Embryonic facial prominence (tissue), 1 donor: ENCODE results near the gene PGAP6.
"Not testable (repeated sequence)": the region's sequence is repeated elsewhere in the genome, so short reads cannot be mapped to it uniquely, and the experiment has no call there.

Experiments
- DNase-seq: peaks from one replicate; pipeline ENCODE4 v3.0.0-alpha.2; 2016; ENCODE audit errors: extremely low spot score

Gene PGAP6, protein sequence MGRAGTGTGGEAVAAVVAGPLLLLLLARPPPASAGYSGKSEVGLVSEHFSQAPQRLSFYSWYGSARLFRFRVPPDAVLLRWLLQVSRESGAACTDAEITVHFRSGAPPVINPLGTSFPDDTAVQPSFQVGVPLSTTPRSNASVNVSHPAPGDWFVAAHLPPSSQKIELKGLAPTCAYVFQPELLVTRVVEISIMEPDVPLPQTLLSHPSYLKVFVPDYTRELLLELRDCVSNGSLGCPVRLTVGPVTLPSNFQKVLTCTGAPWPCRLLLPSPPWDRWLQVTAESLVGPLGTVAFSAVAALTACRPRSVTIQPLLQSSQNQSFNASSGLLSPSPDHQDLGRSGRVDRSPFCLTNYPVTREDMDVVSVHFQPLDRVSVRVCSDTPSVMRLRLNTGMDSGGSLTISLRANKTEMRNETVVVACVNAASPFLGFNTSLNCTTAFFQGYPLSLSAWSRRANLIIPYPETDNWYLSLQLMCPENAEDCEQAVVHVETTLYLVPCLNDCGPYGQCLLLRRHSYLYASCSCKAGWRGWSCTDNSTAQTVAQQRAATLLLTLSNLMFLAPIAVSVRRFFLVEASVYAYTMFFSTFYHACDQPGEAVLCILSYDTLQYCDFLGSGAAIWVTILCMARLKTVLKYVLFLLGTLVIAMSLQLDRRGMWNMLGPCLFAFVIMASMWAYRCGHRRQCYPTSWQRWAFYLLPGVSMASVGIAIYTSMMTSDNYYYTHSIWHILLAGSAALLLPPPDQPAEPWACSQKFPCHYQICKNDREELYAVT

DNA sequence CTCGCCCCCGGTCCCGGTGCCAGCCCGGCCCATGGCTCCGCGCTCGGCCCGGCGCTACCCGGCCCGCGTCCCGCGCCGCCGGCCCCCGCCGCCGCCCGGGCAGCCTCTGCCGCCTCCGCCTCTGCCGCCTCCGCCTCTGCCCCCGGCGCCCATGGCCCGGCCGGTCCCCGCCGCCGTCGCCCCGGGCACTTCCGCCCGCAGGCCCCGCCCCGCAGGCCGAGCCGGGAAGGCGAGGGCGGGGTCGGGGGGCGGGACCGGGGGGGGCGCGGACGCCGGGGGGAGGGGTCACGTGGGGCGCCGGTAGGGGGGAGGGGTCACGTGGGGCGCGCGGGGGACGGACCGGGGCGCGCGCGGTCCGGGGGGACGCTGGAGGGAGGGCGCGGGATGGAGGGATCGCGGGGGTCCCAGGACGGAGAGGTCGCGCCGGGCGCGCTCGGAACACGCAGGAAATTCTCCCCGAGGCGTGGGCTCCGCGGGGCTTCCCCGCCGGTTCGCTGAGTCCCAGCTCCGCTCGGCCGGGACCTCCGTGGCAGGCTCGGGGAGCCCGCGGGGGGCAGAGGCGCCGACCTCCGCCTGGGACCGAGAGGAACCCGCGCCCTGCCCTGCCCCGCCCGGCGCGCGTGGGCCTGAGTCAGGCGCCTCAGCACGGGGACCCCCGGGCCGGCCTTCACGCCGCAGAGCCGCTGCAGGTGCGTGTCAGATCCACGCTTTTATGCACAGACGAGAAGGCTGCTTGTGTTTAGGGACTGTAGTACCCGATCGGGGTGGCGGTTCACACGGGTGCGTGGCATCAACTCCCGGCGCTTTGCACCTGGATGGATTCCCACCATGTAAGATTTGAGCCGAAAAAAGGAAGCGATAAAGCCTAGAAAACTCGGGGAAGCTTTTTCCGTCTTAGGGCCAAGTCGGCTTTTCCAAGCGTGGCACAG is at the start of gene PGAP6:
TSS of gene PGAP6 (minus strand) at position 190 of the 929 bp plus-strand sequence. CDS start at position 33, 157 bp downstream.
- DNase-seq: no peak

DNA sequence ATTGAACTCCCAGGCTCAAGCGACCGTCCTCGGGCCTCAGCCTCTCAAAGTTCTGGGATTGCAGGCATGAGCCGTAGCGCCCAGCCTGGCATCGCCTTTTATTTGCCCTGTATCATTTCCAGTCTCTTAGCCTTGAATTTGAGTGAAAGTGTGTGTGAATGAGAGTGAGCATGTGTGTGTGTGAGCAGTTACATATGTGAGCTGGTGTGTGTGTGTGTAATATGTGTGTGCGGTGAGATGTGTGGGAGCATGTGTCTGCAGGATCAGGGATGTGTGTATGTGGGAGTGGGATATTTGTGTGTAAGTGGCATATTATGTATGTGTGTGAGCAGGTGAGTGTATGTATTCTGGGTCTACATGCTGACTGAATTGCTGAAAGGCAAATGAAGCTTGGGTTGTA is 49.1 kb upstream of the PGAP6 start:
- no peak for DNase-seq

DNA sequence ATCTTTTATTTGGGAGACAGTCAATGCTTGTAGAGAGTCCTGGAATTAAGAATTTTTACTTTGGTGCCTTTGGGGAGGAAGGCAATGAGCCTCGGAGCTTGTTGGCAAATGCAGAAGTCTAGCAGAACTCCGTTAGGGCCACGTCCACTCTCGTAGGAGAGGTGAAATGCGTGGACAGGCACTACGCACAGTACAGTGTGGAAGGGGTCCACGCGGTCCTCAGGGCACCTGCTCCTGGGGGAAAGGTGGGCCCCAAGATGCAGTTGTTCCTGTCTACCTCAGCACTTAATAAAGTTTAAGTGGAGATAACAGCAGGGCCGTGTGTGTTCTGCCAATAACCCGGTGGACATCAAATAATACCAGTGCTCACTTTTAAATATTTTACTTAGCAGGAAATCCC is 45.5 kb upstream of the PGAP6 start:
- DNase-seq: no peak

GRCh38 chr16:426906-427249 is 45.1 kb upstream of the PGAP6 start:
- DNase-seq: no peak

GRCh38 chr16:426115-426905 is 44.5 kb upstream of the PGAP6 start:
- no peak for DNase-seq

DNA sequence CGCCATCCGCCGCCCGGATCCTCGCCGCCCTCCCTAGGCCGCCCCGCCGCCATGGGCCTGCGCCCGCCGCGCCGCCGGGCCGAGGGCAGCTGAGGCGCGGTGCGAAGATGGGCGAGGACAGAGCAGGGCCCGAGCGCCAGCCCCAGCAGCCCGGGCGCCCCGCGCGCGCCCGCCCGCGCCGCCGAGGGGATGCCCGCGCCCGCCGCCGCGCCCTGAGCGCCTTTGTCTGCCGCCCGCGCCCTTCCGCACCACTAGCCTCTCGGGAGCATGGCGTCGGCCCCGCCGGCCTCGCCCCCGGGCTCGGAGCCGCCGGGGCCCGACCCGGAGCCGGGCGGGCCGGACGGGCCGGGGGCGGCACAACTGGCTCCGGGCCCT is 43.9 kb upstream of the PGAP6 start:
- DNase-seq: no peak

DNA sequence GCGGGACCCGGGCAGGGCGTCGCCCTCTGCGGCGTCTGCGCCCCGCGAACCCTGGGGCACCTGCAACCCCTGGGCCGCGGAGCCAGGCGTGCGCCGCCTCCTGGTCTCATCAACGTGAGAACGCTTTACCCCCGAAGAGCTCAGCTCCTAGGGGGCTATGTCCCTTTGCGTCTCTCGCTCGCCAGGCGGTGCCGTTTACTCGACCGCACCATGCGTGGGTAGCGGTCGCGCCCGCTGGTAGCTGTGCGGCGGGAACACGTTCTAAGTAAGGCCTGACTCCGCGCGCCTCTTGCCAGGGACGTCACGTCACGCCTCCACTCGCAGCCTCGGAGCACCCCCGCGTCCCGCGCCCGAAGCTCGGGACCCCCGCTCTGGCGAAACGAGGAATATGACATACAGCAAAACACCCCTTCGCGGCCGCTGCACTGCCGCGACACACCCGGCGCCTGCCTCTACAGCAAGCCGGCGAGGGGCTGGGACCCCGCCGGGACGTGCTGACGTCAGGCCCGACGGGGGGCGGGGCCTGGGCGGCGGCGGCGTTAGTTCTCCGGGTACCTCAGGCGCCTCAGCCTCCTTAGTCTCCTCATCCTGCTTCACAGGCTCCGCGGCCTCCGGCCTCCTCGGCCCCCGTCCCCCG is 43.4 kb upstream of the PGAP6 start, which contains the start of gene RAB11FIP3:
TSS of gene RAB11FIP3 (plus strand) at position 568 of the 637 bp plus-strand sequence. CDS start 358 bp downstream, outside the sequence.
- DNase-seq: peak; percentile 58

GRCh38 chr16:424623-425081 is 42.9 kb upstream of the PGAP6 start:
- DNase-seq: no peak

GRCh38 chr16:424033-424622 is 42.4 kb upstream of the PGAP6 start:
- DNase-seq: no peak

- not testable (repeated sequence) for DNase-seq
Observed at GRCh38 chr16:422179-422578, 40.4 kb upstream of the PGAP6 start.

DNA sequence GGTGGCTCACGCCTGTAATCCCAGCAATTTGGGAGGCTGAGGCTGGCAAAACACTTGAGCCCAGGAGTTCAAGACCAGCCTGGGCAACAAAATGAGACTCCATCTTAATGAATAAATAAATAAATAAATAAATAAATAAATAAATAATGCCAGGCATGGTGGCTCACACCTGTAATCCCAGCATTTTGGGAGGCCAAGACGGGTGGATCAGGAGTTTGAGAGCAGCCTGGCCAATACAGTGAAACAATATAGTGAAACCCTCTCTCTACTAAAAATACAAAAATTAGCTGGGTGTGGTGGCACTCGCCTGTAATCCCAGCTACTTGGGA is 33.4 kb upstream of the PGAP6 start:
- not testable (repeated sequence) for DNase-seq

GRCh38 chr16:414395-415169 is 32.8 kb upstream of the PGAP6 start:
- no peak for DNase-seq

DNA sequence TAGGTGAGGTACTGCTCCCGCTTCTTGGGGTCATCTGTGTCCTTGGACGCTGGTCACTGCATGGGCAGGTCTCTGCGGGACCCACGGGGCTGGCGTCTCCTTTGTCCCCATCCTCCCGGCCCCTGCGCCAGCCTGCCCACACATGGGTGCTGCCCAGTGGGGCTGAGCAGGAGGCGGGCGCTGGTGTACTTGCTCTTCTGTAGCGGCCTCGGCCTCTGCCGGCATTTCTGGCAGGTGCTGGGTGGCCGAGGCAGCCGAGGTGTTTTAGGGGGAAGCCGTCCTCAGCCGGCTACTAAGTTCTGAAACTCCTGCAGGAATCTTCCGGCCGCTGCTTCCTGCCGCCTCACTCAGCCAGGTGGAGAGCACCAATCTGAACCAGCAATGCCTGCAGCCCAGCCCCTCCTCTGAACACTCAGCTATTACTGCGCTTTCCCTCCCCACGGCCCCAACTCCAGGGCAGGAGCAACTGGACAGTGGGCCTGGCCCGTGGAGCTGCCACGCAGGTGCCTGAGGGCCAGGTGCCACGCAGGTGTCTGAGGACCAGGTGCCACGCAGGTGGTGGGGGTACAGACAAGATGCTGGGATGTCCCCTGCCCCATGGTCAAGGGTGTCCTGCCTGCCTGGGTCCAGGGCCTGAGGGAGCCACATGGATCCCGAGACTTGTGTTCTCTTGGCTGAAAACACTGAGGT is 29.9 kb upstream of the PGAP6 start:
- no peak for DNase-seq

DNA sequence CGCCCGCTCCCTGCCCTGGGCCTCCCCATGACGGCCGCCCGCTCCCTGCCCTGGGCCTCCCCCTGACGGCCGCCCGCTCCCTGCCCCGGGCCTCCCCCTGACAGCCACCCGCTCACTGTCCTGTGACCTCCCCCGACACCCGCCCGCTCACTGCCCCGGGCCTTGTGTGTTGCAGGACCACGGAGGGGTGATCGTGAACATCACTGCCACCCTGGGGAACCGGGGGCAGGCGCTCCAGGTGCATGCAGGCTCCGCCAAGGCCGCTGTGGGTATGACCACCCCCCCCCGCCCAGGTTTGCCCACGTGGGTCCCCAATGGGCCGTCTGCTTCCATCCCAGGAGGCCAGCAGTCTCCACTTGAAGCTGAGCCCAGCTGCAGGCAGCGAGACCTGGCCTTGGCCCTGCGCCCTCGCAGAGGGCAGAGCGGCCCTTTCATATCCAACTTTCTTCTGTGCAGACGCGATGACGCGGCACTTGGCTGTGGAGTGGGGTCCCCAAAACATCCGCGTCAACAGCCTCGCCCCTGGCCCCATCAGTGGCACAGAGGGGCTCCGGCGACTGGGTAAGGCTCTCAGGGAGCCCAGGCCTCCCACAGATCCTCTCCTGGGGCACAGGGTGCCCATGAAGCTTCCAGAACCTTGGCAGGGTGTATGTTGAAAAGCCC is 28.9 kb upstream of the PGAP6 start:
- no peak for DNase-seq

DNA sequence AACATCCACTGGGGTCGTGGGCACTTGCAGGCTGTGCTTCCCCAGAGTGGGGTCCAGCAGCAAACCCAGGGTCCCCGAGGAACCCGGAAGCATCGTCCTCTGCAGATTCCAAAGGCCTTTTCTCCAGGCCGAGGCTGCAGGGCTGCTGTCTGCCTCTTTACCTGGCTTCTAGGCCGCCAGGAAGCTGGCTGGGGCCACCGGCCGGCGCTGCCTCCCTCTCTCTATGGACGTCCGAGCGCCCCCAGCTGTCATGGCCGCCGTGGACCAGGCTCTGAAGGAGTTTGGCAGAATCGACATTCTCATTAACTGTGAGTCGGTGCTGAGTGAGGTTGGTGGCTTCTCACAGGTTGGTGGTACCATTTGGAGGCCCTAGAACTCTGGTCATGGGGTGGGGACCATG is 25.5 kb upstream of the PGAP6 start:
- DNase-seq: no peak

DNA sequence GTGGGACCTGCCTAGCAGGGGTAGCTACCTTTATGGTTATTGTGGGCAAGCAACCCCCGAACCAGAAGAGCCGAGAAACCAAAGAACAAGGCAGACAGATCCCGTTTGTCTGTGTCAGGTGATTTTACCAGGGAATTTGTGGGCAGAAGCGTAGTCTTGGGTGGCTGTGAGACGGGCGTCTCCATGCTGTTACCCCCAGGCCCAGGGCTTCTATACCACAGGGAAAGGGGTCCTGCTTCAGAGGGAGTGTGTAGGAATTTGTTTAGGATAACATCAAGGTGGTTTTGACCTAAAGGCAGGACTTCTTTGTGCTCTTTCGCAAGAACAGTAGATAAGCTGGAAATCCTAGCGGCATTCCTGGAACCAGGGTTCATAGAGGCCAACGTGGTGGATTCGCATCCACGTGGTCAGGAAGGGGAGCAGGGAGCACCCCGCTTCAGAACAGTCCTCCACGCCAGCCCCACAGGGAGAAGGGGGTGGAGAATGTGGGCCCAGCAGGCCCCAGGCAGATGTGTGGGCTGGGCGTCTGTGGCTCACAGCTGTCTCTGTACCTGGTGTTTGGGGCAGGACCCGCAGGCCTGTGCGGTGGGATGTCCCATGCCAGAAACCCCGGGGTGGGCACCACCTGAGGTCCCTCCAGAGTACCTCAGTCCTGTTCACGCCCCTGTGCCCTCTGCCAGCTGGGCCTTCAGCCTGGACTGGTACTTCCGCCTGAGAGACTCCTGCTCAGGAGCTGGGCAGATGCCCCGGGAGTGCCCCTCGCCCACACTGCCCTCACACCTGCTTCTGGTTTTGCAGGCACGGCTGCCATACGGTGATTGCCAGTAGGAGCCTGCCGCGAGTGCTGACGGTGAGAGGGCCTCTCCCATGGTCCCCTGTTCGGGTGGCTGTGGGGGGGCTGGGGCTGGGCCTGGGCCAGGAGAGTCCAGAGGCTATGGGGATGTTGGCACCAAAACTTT is 24.0 kb upstream of the PGAP6 start:
- no peak for DNase-seq

DNA sequence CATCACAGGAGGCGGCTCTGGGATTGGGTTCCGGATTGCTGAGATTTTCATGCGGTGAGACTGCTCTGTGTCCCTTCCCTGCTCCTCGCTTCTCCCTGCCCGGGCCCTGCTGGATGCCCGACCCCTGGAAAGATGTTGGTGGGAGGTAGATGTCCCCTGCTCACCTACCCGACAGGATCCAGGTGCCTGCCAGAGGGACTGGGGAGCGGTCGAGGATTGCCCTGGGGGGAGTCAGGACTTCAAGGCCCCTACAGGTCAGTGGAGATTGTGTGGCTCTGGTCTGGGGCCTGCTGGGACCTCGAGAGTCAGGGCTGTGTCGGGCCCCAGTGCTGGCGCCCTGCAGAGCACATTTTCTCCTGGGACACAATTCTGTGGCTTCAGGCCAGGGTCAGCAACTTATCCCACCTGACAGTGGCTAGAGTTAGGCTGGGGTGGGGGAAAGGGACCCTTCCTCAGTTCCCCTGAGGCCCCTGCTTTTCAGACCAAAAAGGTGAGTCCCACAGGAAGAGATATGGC is 23.3 kb upstream of the PGAP6 start:
- no peak for DNase-seq
